Fibroblast of skin of back (primary cell): ENCODE measurements around the gene TC2N.
"Not testable (repeated sequence)": the region's sequence is repeated elsewhere in the genome, so short reads cannot be mapped to it uniquely, and the experiment has no call there.

Experiments used
- DNase-seq: peaks from one replicate; pipeline ENCODE4 v3.0.0-alpha.2; 2013

The TC2N gene

GRCh38 chr14:91751719-91752118 is 115.6 kb downstream of the TC2N start:
- DNase-seq, result no peak

GRCh38 chr14:91750634-91751198 is 116.6 kb downstream of the TC2N start:
- DNase-seq, result no peak

GRCh38 chr14:91749868-91750267 is 117.5 kb downstream of the TC2N start:
- no peak for DNase-seq

- DNase-seq, result no peak
Observed at GRCh38 chr14:91748049-91748448, 119.3 kb downstream of the TC2N start.

GRCh38 chr14:91745344-91745743 is 122.0 kb downstream of the TC2N start:
- DNase-seq, result no peak

GRCh38 chr14:91744068-91744480 is 123.3 kb downstream of the TC2N start:
- DNase-seq, result no peak

- DNase-seq, result no peak
Observed at GRCh38 chr14:91743305-91743653, 124.1 kb downstream of the TC2N start.

GRCh38 chr14:91742621-91743304 is 124.6 kb downstream of the TC2N start:
- DNase-seq, result no peak

GRCh38 chr14:91739867-91740266 is 127.5 kb downstream of the TC2N start:
- not testable (repeated sequence) for DNase-seq

GRCh38 chr14:91737619-91738018 is 129.7 kb downstream of the TC2N start:
- no peak for DNase-seq

- no peak for DNase-seq
Observed at GRCh38 chr14:91732859-91733477, 134.4 kb downstream of the TC2N start.

- no peak for DNase-seq
Observed at GRCh38 chr14:91732439-91732838, 134.9 kb downstream of the TC2N start.

- DNase-seq, result no peak
Observed at GRCh38 chr14:91731986-91732385, 135.3 kb downstream of the TC2N start, which contains the start of gene CATSPERB. Gene CATSPERB (minus strand): TSS chr14:91732086. CDS start chr14:91729479, 2,607 bp downstream.

- no peak for DNase-seq
Observed at GRCh38 chr14:91731018-91731417, 136.3 kb downstream of the TC2N start.

GRCh38 chr14:91729756-91730155 is 137.6 kb downstream of the TC2N start:
- no peak for DNase-seq
